Heart left ventricle (tissue), 16 donors: ENCODE data around the gene ACSF3. TPM values are rescaled to one million over a fixed set of nuclear protein-coding genes. Genes with fewer than 3 reads are reported as not detected.

Experiments used
- ATAC-seq, 4 donors: fragments of 200-7000 bp; cut with Tn5 transposase; one replicate each; pipeline ENCODE4 v1.9.1; 2020 to 2022; ENCODE audit warnings: moderate library complexity in 4 of 4, mild to moderate bottlenecking in 3 of 4, moderate number of reproducible peaks in 1 of 4
- DNase-seq, 5 donors: peaks; one replicate each; pipeline ENCODE4 v3.0.0-alpha.2; 2020
- H3K27ac ChIP-seq, 12 donors: fragments of 200-600 bp; sonication (generic) in 4 of 12; one replicate each; pipeline versions ENCODE4 v1.5.0 to v1.8.0; 2016 to 2022; ENCODE audit warnings: mild to moderate bottlenecking in 2 of 12
- H3K27me3 ChIP-seq, 9 donors: fragments of 200-600 bp; sonication (generic) in 2 of 9; one replicate each; pipeline versions ENCODE4 v1.5.1 to v1.8.0; 2016 to 2022; ENCODE audit warnings: mild to moderate bottlenecking in 3 of 9
- H3K36me3 ChIP-seq, 9 donors: fragments of 200-600 bp; sonication (generic) in 2 of 9; one replicate each; pipeline versions ENCODE4 v1.5.0 to v1.8.0; 2018 to 2022; ENCODE audit warnings: mild to moderate bottlenecking in 2 of 9
- H3K4me1 ChIP-seq, 12 donors: fragments of 200-600 bp; sonication (generic) in 4 of 12; one replicate each; pipeline versions ENCODE4 v1.5.0 to v1.8.0; 2016 to 2022; ENCODE audit warnings: mild to moderate bottlenecking in 3 of 12
- H3K4me3 ChIP-seq, 12 donors: fragments of 200-600 bp; sonication (generic) in 4 of 12; one replicate each; pipeline versions ENCODE4 v1.5.0 to v1.8.0; 2017 to 2022; ENCODE audit warnings: mild to moderate bottlenecking in 9 of 12, moderate library complexity in 4 of 12
- H3K9me3 ChIP-seq, 12 donors: fragments of 200-600 bp; sonication (generic) in 4 of 12; one replicate each; pipeline versions ENCODE4 v1.5.0 to v1.8.0; 2016 to 2022; ENCODE audit warnings: mild to moderate bottlenecking in 1 of 12
- POLR2A ChIP-seq, 2 donors: fragments of 450-650 bp; IDR thresholded peaks; one replicate each; pipeline ENCODE4 v1.6.1; 2017; ENCODE audit warnings: antibody characterized with exemption in 2 of 2, mild to moderate bottlenecking in 2 of 2, moderate library complexity in 2 of 2
- WGBS, 4 donors: extraction: QIAGEN DNeasy Blood & Tissue Kit in 2 of 4; methylation state at CpG; one replicate each; pipeline versions ENCODE4 v1.1.5 to v1.1.7; 2013 to 2018; 5-methylcytosine and 5-hydroxymethylcytosine counted together
- intact Hi-C, 10 donors: fragments of 100-400 bp; cut with DNase I; formaldehyde crosslinking; loops; one replicate each; pipeline versions ENCODE4 v1.11.1 to v1.14.2; 2022
- polyA plus RNA-seq, 2 donors: library from polyadenylated mRNA; stranded (reverse); fragments of 200-250 nt; gene quantifications; one replicate each; pipeline ENCODE4 v1.2.3, GENCODE V29; 2013
- total RNA-seq, 9 donors: library from RNA; depleted of rRNA in 2 of 9; stranded (reverse); fragments of >200 nt in 2 of 9; fragmentation: NEBNext Ultra II Directional in 3 of 9; extraction: Animal tissue kit (Norgen Biotek cat#: 25700) in 3 of 9; gene quantifications; one replicate each; pipeline versions ENCODE4 v1.1.0 to v1.2.4, GENCODE V29; 2016 to 2023
- TF ChIP-seq, protein P1 (sequence below), 12 donors: fragments of 200-600 bp; sonication (generic) in 4 of 12; IDR thresholded peaks; one replicate each; pipeline versions ENCODE4 v1.5.0 to v1.8.0; 2018 to 2022; ENCODE audit warnings: antibody characterized with exemption in 12 of 12, mild to moderate bottlenecking in 5 of 12
- donor health status: ischemic (EF 13 %, LVEDD 7.1; RV severe dilation, severe dysfunction).
- donor health status: healthy with polysubstance abuse.
- donor health status: DM: no; HTN: yes; CAD: no.
- donor health status: DM: no; HTN: no; CAD: no.
- donor health status: ischemic (EF 25% LVEDD 6.9; RV normal size, moderate dysfunction).
- donor health status: ischemic (EF 25% LVEDD 5.7; RV mildly dilated, moderate dysfunction).
- donor health status: healthy.
- donor health status: DM: yes; HTN: yes; CAD: no.
- donor health status: ischemic (EF 35%, LVEDD 5.7; RV mildly dilated, moderate dysfunction).
- donor health status: nonischemic (EF 11% LVEDD 7.7; RV severe dilation, severe dysfunction).
- donor health status: DM: yes; HTN: yes; CAD: no.
- donor health status: PGD.
- donor health status: ischemic (EF 29% LVEDD 5.4; RV normal size, mild dysfunction).
- donor health status: nonischemic (EF 23%, LVEDD 6.1; RV moderate dilation, normal function).

ACSF3 gene
- total and polyA plus RNA-seq, 11 donors = 10.3 to 26.3 (median 19.3) TPM

DNA sequence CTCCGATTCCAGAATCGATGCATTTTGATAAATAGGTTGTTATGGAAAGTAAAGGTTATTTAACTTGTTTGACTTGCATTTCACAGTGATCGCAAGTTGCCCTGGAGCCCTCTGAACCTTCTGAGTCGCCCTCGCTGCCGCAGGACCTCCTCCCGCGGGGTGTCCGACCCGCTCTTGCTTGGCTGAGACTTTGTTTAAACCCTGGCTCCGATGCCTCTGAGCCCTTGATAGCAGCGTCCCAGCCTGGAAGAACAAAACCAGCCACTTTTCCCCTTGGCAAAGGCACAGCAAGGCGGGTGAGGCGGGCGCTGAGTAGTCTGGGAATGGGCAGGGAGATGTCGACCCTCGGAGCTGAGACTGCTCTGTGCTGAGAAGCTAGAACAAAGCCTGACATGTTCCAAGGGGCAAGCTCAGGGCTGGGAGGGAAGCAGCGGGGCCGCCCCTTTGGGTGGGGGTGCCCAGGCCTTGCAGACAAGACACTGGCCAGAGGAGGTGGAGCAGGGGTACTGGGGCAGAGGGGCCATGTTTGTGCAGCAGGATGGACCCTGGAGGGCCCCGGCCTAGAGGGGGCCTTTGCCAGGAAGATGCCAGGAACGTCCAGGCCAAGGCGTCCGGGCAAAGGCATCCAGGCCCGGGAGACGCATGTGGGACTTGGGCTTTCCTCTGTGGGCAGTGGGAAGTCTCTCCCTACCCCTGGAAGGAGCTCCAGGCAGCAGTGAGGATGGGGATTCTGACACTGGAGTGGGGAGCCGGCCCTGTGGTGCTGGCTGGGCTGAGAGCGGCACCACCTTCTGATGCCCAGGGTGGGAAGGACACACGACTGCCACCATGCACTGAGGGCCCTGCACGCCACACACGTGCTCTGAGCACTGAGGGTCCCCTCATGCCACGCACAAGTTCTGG lies 47.6 kb downstream of the ACSF3 start:
- intact Hi-C loops = no loop called here
- no peaks in the 10 kb centered on the region for H3K9me3 ChIP-seq
- H3K4me1 ChIP-seq = no peaks in the 10 kb centered on the region
- 94 to 96% (median 95%) methylated on average over 24 to 31 of the region's 31 CpGs for WGBS, 4 donors
- no peak overlapping the region for H3K27ac ChIP-seq
- no peak overlapping the region for H3K4me3 ChIP-seq
- ATAC-seq (peak in 1 of 4 donors; percentile 11), DNase-seq (peak in 1 of 5 donors; percentile 48)
- peaks cover 0 to 63% (median 33%) of the 10 kb centered on the region in 9 donors for H3K36me3 ChIP-seq
- TF ChIP-seq, protein P1, sequence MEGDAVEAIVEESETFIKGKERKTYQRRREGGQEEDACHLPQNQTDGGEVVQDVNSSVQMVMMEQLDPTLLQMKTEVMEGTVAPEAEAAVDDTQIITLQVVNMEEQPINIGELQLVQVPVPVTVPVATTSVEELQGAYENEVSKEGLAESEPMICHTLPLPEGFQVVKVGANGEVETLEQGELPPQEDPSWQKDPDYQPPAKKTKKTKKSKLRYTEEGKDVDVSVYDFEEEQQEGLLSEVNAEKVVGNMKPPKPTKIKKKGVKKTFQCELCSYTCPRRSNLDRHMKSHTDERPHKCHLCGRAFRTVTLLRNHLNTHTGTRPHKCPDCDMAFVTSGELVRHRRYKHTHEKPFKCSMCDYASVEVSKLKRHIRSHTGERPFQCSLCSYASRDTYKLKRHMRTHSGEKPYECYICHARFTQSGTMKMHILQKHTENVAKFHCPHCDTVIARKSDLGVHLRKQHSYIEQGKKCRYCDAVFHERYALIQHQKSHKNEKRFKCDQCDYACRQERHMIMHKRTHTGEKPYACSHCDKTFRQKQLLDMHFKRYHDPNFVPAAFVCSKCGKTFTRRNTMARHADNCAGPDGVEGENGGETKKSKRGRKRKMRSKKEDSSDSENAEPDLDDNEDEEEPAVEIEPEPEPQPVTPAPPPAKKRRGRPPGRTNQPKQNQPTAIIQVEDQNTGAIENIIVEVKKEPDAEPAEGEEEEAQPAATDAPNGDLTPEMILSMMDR (IDR thresholded peaks at IDR 0.05) = no peak
- no peak for TF ChIP-seq POLR2A (IDR thresholded peaks at IDR 0.05)
- H3K27me3 ChIP-seq = no peaks in the 10 kb centered on the region

DNA sequence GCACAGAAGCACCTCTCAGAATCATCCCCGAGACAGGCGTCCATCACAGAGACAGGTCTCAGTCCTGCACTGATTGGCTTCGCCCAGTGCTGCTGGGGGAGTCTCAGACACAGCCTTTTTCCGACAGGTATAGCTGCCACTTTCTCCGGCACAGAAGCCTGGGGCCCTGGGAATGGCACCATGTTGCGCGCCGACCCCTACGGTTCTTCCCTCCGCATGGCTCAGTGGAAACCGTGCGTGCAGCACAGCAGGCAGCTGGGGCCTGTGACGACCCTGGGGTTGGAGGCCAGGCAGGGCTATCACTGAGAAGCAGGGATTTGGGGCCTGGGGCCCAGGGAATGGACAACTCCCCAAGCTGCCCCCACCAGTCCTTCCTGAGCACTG lies 48.2 kb downstream of the ACSF3 start:
- ATAC-seq (no peak), DNase-seq (peak in 1 of 5 donors; percentile 33)
- H3K4me3 ChIP-seq = no peak overlapping the region
- peaks cover 0 to 63% (median 32%) of the 10 kb centered on the region in 9 donors for H3K36me3 ChIP-seq
- H3K27ac ChIP-seq = no peak overlapping the region
- intact Hi-C loops = no loop called here
- H3K27me3 ChIP-seq = no peaks in the 10 kb centered on the region
- 94 to 97% (median 96%) methylated on average over 13 of the region's 13 CpGs for WGBS, 4 donors
- TF ChIP-seq, protein P1 (IDR thresholded peaks at IDR 0.05) = no peak
- no peak for TF ChIP-seq POLR2A (IDR thresholded peaks at IDR 0.05)
- no peaks in the 10 kb centered on the region for H3K4me1 ChIP-seq
- no peaks in the 10 kb centered on the region for H3K9me3 ChIP-seq

DNA sequence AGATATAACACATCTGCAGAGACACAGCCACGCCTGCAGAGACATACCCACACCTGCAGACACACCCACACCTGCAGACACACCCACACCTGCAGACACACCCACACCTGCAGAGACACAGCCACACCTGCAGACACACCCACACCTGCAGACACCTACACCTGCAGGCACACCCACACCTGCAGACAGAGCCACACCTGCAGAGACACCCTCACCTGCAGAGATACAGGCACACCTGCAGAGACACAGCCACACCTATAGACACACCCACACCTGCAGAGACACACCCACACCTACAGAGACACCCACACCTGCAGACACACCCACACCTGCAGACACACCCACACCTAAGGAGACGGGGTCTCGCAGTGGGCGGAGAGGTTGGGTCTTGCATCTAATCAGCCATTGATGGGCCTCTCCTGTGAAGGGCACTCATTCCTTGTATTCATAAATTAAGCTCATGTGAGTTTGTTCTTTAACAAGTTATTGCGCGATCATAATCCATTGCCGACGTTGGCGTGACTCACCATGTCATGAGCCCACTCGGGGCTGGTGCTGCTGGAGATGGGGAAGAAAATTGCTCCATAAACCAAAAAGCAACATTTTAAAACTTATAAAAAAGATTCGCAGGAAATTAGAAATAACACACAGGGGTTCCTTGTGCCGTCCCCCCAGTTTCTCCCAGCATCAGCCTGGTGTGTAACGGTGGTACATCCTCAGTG lies 49.0 kb downstream of the ACSF3 start:
- H3K4me1 ChIP-seq = no peaks in the 10 kb centered on the region
- TF ChIP-seq POLR2A (IDR thresholded peaks at IDR 0.05) = no peak
- 94 to 97% (median 96%) methylated on average over 13 of the region's 13 CpGs for WGBS, 4 donors
- intact Hi-C loops = no loop called here
- no peaks in the 10 kb centered on the region for H3K9me3 ChIP-seq
- H3K36me3 ChIP-seq = peaks cover 0 to 60% (median 31%) of the 10 kb centered on the region in 9 donors
- H3K4me3 ChIP-seq = no peak overlapping the region
- no peaks in the 10 kb centered on the region for H3K27me3 ChIP-seq
- ATAC-seq (no peak), DNase-seq (peak in 1 of 5 donors; percentile 15)
- H3K27ac ChIP-seq = no peak overlapping the region

DNA sequence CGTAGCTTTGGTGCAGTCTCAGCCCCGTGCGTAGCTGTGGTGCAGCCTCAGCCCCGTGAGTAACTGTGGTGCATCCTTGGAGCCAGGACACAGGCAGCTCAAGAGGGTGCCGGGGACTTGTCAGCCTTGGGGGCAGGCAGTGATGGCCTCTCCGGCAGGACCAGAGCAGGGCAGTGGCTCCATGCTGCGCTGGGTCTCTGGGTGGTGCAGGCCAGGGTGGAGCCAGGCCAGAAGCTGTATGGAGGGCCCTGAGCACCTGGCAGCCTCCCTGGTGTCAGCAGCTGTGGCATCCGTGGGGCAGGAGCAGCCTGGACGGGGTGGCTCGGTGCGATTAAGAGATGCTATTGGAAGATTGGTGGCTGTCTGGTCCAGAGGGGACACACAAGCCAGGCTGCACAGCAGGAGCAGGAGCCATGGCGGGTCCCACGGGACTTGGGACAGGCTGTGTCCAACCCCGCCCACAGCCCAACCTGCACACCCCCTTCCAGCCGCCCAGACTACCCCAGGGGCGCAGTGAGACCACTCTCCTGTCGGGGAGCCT lies 49.6 kb downstream of the ACSF3 start:
- Histone ChIP-seq H3K27ac (no peak overlapping the region), H3K36me3 (peaks cover 0 to 61% (median 31%) of the 10 kb centered on the region in 9 donors), H3K4me1 (no peaks in the 10 kb centered on the region), H3K4me3 (no peak overlapping the region), H3K9me3 (peaks cover 0 to under 1% (median 0%) of the 10 kb centered on the region in 12 donors), H3K27me3 (no peaks in the 10 kb centered on the region)
- peak in 1 of 5 donors; percentile 24 for DNase-seq
- WGBS, 4 donors = 94 to 98% (median 97%) methylated on average over 10 to 17 of the region's 17 CpGs
- intact Hi-C loops = no loop called here
- no peak for ATAC-seq
- TF ChIP-seq, protein P1 (IDR thresholded peaks at IDR 0.05) = no peak
- no peak for TF ChIP-seq POLR2A (IDR thresholded peaks at IDR 0.05)
